ENCODE measurements around the gene GPANK1. TPM values are rescaled to one million over a fixed set of nuclear protein-coding genes. Genes with fewer than 3 reads are reported as not detected.

Gene GPANK1
- total RNA-seq, 1 experiment from 2014 or later, result 26.8 TPM

DNA sequence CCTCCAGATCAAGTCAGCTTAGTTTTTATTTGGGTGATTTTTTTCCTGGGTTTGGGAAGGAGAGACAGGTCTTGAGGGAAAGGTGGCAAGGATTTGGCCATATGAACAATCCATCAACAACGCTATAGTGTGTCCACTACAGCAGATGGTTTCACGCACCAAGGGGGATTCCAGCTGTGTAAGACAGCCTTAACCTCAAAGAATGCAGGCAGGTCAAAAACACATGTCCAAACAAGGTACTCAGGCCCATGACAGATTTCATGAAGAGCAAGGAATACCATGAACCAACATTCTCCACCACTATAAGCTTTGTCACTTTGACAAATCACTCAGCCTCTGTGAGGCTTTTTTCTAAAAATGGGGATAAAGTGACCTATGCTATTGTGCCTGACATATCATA is 47.8 kb downstream of the GPANK1 start:
- H2BK5ac ChIP-seq (ENCODE audit: insufficient read length, low read length), result no peak overlapping the region
- H3K9me3 Mint-ChIP-seq, result no peaks in the 10 kb centered on the region; a peak in 1 of 5 replicates
- H3K27me3 ChIP-seq (ENCODE audit: insufficient read depth, low read length), result no peaks in the 10 kb centered on the region
- TF ChIP-seq, protein P1, sequence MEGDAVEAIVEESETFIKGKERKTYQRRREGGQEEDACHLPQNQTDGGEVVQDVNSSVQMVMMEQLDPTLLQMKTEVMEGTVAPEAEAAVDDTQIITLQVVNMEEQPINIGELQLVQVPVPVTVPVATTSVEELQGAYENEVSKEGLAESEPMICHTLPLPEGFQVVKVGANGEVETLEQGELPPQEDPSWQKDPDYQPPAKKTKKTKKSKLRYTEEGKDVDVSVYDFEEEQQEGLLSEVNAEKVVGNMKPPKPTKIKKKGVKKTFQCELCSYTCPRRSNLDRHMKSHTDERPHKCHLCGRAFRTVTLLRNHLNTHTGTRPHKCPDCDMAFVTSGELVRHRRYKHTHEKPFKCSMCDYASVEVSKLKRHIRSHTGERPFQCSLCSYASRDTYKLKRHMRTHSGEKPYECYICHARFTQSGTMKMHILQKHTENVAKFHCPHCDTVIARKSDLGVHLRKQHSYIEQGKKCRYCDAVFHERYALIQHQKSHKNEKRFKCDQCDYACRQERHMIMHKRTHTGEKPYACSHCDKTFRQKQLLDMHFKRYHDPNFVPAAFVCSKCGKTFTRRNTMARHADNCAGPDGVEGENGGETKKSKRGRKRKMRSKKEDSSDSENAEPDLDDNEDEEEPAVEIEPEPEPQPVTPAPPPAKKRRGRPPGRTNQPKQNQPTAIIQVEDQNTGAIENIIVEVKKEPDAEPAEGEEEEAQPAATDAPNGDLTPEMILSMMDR (conservative IDR thresholded peaks at IDR 0.05), result no peak
- no peak overlapping the region for H3K9ac ChIP-seq (ENCODE audit: extremely low read depth, insufficient read length, low read length)
- H4K8ac ChIP-seq (replicated peaks; ENCODE audit: insufficient read length, low read depth, low read length), result no peak overlapping the region
- H3K27ac Mint-ChIP-seq, result no peak overlapping the region; a peak in 2 of 7 replicates
- no peak overlapping the region for H2BK15ac ChIP-seq (ENCODE audit: low read depth, low read length)
- H3K23ac ChIP-seq (ENCODE audit: insufficient read length, low read depth, low read length), result no peak overlapping the region
- H3K79me1 ChIP-seq (ENCODE audit: insufficient read depth, low read depth, low read length, poor library complexity, severe bottlenecking), result no peaks in the 10 kb centered on the region
- no peak overlapping the region for H3K56ac ChIP-seq (ENCODE audit: insufficient read length, low read depth, low read length)
- no peak overlapping the region for H2BK12ac ChIP-seq (ENCODE audit: insufficient read length, low read depth, low read length)
- H2AFZ ChIP-seq (ENCODE audit: low read length), result no peak overlapping the region
- peaks cover 9 to 10% (median 10%) of the 10 kb centered on the region in 3 experiments for H3K36me3 Mint-ChIP-seq (ENCODE audit: insufficient read depth in 1 of 3, low read depth in 3 of 3)
- no CpG with 5 or more reads among the region's 2 CpGs for WGBS (ENCODE audit: extremely low coverage, insufficient read length, low lambda C conversion rate)
- no peaks in the 10 kb centered on the region for H4K20me1 ChIP-seq (ENCODE audit: control insufficient read depth, insufficient read depth, insufficient read length)
- H3K4ac ChIP-seq (ENCODE audit: low read depth, low read length), result no peak overlapping the region
- no peak overlapping the region for H3K14ac ChIP-seq (ENCODE audit: insufficient read depth, low read length)
- H3K9me3 ChIP-seq (ENCODE audit: control insufficient read depth, low read depth, low read length), result no peaks in the 10 kb centered on the region
- no peak overlapping the region for H2BK20ac ChIP-seq (ENCODE audit: low read depth, low read length, poor library complexity, severe bottlenecking)
- H3K79me2 ChIP-seq (ENCODE audit: insufficient read depth, low read length), result peaks cover 9% of the 10 kb centered on the region
- no peak overlapping the region for H4K91ac ChIP-seq (ENCODE audit: insufficient read length, low read depth, low read length)
- no peak overlapping the region for H3K4me3 Mint-ChIP-seq
- no peak overlapping the region for H3K27ac ChIP-seq (ENCODE audit: insufficient read length, low read depth, low read length)
- DNase-seq, result no peak
- peaks cover 14% of the 10 kb centered on the region; the same call in 1 of the 2 replicates for H3K4me1 ChIP-seq (ENCODE audit: insufficient read depth, low read length)
- H3K4me2 ChIP-seq (ENCODE audit: insufficient read depth, insufficient read length, low read length), result no peak overlapping the region
- no peak overlapping the region for H3K18ac ChIP-seq (ENCODE audit: insufficient read length, low read depth, low read length)
- no peak overlapping the region for H2BK120ac ChIP-seq (ENCODE audit: low read depth, low read length, poor library complexity, severe bottlenecking)
- H4K5ac ChIP-seq (ENCODE audit: insufficient read length, low read depth, low read length), result no peak overlapping the region
- peaks cover 6% of the 10 kb centered on the region for H3K23me2 ChIP-seq (ENCODE audit: insufficient read length, low read depth, low read length, poor library complexity, severe bottlenecking)
- H3K27me3 Mint-ChIP-seq (ENCODE audit: low read depth), result no peaks in the 10 kb centered on the region
- H3K4me1 Mint-ChIP-seq, result peaks cover 24 to 30% of the 10 kb centered on the region in 2 experiments
- no peak overlapping the region for H2AK5ac ChIP-seq (ENCODE audit: insufficient read length, low read length)
- H3T11ph ChIP-seq (ENCODE audit: low read length), result no peak overlapping the region
